ENCODE results near the gene EPAS1. TPM values are rescaled to one million over a fixed set of nuclear protein-coding genes. Genes with fewer than 3 reads are reported as not detected.

The EPAS1 gene
- total and polyA plus RNA-seq, 4 donors = 26.2 to 193 (median 61.1) TPM

DNA sequence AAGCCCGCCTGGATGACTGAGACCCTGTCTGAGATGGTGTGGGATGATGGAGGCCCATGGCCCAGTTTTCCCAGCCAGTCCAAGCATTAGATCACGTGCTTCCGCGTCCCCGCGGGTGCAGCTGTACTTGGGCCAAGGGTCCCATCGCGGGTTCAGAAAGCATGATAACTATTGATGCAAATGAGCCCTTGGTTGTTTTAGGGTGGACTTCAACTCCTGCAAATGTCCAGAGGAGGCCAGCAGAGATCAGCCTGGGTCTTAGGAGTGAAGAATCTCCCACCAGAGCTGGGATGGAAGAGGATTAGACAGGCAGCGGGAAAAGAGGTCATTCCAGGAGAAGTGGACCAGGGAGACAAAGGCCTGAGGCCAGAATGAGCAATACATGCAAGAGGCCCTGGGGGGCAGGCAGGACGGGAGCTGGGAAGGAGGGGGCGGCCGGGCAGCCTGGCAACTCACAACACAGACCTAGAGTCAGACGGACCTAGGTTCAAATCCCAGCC lies 92.3 kb downstream of the EPAS1 start:
- H3K4me1 ChIP-seq (ENCODE audit: control insufficient read depth in 4 of 4, insufficient read depth in 4 of 4, low read length in 3 of 4) = peaks cover 0 to 3% (median 0%) of the 10 kb centered on the region in 4 donors
- TF ChIP-seq, protein P1, sequence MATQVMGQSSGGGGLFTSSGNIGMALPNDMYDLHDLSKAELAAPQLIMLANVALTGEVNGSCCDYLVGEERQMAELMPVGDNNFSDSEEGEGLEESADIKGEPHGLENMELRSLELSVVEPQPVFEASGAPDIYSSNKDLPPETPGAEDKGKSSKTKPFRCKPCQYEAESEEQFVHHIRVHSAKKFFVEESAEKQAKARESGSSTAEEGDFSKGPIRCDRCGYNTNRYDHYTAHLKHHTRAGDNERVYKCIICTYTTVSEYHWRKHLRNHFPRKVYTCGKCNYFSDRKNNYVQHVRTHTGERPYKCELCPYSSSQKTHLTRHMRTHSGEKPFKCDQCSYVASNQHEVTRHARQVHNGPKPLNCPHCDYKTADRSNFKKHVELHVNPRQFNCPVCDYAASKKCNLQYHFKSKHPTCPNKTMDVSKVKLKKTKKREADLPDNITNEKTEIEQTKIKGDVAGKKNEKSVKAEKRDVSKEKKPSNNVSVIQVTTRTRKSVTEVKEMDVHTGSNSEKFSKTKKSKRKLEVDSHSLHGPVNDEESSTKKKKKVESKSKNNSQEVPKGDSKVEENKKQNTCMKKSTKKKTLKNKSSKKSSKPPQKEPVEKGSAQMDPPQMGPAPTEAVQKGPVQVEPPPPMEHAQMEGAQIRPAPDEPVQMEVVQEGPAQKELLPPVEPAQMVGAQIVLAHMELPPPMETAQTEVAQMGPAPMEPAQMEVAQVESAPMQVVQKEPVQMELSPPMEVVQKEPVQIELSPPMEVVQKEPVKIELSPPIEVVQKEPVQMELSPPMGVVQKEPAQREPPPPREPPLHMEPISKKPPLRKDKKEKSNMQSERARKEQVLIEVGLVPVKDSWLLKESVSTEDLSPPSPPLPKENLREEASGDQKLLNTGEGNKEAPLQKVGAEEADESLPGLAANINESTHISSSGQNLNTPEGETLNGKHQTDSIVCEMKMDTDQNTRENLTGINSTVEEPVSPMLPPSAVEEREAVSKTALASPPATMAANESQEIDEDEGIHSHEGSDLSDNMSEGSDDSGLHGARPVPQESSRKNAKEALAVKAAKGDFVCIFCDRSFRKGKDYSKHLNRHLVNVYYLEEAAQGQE (IDR thresholded peaks at IDR 0.05) = no peak
- peak; percentile 33 to 59 for TF ChIP-seq RAD21 (IDR thresholded peaks at IDR 0.05)
- H3K36me3 ChIP-seq (ENCODE audit: control insufficient read depth in 4 of 4, insufficient read depth in 3 of 4, low read depth in 1 of 4, low read length in 3 of 4) = peaks cover 9 to 30% (median 25%) of the 10 kb centered on the region in 4 donors
- DNase-seq (ENCODE audit: low spot score) = no peak
- 75% methylated on average over 13 of the region's 13 CpGs for WGBS
- H3K4me3 ChIP-seq (ENCODE audit: low read depth in 1 of 3, low read length in 3 of 3) = no peak overlapping the region
- H3K27me3 ChIP-seq (ENCODE audit: control insufficient read depth in 4 of 4, insufficient read depth in 4 of 4, low read length in 3 of 4) = no peaks in the 10 kb centered on the region
- no peaks in the 10 kb centered on the region for H3K9me3 ChIP-seq (ENCODE audit: control insufficient read depth in 4 of 4, low read length in 3 of 4)
- no peak overlapping the region for H3K9ac ChIP-seq (ENCODE audit: low read depth in 1 of 2, low read length in 2 of 2)
- peak overlapping the region in 1 of 2 donors; percentile 22 for H3K27ac ChIP-seq (ENCODE audit: low read depth in 1 of 2, low read length in 2 of 2)

DNA sequence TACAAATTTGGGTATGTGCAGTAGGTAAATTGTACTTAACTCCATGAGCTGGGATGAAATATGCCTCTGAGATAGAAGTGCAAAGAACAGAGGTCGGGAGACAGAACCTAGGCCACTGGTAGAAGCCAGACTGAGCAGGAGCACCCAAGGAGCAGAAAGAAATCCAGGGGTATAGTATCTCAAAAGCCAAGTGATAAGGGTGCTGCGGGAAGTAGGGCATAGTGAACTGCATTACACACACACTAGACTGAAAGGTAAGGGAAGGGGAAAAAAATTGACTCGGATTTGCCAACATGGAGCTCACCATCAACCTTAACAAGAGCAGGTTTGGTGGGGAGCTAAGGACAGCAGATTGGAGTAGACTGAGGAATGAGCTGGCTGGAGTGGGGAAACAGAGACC lies 92.8 kb downstream of the EPAS1 start:
- peaks cover 8 to 24% (median 21%) of the 10 kb centered on the region in 4 donors for H3K36me3 ChIP-seq (ENCODE audit: control insufficient read depth in 4 of 4, insufficient read depth in 3 of 4, low read depth in 1 of 4, low read length in 3 of 4)
- no peak for DNase-seq (ENCODE audit: low spot score)
- no peak overlapping the region for H3K9ac ChIP-seq (ENCODE audit: low read depth in 1 of 2, low read length in 2 of 2)
- H3K27me3 ChIP-seq (ENCODE audit: control insufficient read depth in 4 of 4, insufficient read depth in 4 of 4, low read length in 3 of 4) = no peaks in the 10 kb centered on the region
- H3K4me3 ChIP-seq (ENCODE audit: low read depth in 1 of 3, low read length in 3 of 3) = no peak overlapping the region
- H3K9me3 ChIP-seq (ENCODE audit: control insufficient read depth in 4 of 4, low read length in 3 of 4) = no peaks in the 10 kb centered on the region
- peak overlapping the region in 1 of 2 donors; percentile 12 for H3K27ac ChIP-seq (ENCODE audit: low read depth in 1 of 2, low read length in 2 of 2)
- H3K4me1 ChIP-seq (ENCODE audit: control insufficient read depth in 4 of 4, insufficient read depth in 4 of 4, low read length in 3 of 4) = peaks cover 0 to 3% (median 0%) of the 10 kb centered on the region in 4 donors
- TF ChIP-seq HNF4A (conservative IDR thresholded peaks at IDR 0.05) = no peak
- TF ChIP-seq, protein P1 (IDR thresholded peaks at IDR 0.05) = no peak
- no peak for TF ChIP-seq GABPA (IDR thresholded peaks at IDR 0.05 in 1 of 2, conservative IDR thresholded peaks at IDR 0.05 in 1 of 2)
- TF ChIP-seq, protein P2, sequence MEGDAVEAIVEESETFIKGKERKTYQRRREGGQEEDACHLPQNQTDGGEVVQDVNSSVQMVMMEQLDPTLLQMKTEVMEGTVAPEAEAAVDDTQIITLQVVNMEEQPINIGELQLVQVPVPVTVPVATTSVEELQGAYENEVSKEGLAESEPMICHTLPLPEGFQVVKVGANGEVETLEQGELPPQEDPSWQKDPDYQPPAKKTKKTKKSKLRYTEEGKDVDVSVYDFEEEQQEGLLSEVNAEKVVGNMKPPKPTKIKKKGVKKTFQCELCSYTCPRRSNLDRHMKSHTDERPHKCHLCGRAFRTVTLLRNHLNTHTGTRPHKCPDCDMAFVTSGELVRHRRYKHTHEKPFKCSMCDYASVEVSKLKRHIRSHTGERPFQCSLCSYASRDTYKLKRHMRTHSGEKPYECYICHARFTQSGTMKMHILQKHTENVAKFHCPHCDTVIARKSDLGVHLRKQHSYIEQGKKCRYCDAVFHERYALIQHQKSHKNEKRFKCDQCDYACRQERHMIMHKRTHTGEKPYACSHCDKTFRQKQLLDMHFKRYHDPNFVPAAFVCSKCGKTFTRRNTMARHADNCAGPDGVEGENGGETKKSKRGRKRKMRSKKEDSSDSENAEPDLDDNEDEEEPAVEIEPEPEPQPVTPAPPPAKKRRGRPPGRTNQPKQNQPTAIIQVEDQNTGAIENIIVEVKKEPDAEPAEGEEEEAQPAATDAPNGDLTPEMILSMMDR (IDR thresholded peaks at IDR 0.05; ENCODE audit: low read depth, low read length, missing input control) = no peak
- TF ChIP-seq NR2F2 (IDR thresholded peaks at IDR 0.05) = no peak
- no peak for TF ChIP-seq FOXA2 (IDR thresholded peaks at IDR 0.05)
- TF ChIP-seq, protein P3, sequence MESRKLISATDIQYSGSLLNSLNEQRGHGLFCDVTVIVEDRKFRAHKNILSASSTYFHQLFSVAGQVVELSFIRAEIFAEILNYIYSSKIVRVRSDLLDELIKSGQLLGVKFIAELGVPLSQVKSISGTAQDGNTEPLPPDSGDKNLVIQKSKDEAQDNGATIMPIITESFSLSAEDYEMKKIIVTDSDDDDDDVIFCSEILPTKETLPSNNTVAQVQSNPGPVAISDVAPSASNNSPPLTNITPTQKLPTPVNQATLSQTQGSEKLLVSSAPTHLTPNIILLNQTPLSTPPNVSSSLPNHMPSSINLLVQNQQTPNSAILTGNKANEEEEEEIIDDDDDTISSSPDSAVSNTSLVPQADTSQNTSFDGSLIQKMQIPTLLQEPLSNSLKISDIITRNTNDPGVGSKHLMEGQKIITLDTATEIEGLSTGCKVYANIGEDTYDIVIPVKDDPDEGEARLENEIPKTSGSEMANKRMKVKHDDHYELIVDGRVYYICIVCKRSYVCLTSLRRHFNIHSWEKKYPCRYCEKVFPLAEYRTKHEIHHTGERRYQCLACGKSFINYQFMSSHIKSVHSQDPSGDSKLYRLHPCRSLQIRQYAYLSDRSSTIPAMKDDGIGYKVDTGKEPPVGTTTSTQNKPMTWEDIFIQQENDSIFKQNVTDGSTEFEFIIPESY (IDR thresholded peaks at IDR 0.05) = no peak
- TF ChIP-seq HNF4G (IDR thresholded peaks at IDR 0.05) = no peak
- WGBS = 92% methylated on average over 3 of the region's 3 CpGs

All from liver (tissue), 9 donors.